Fibroblast of villous mesenchyme (primary cell): ENCODE measurements around the gene SH3RF3. TPM values are rescaled to one million over a fixed set of nuclear protein-coding genes. Genes with fewer than 3 reads are reported as not detected.

ENCODE experiments used
- DNase-seq: peaks from one replicate; pipeline ENCODE4 v3.0.0-alpha.2; 2010; ENCODE audit warnings: low read depth
- H3K4me3 ChIP-seq: 2 replicates; pipeline ENCODE4 v1.5.1; 2011; ENCODE audit warnings: low read depth, mild to moderate bottlenecking, low read length
- CTCF ChIP-seq: IDR thresholded peaks from 2 replicates; pipeline ENCODE4 v1.5.1; 2012; ENCODE audit warnings: low read depth, mild to moderate bottlenecking, low read length; ENCODE audit not compliant: insufficient read depth
- small RNA-seq: library from RNA; depleted of rRNA; stranded (forward); fragments of <200 nt; gene quantifications from one replicate; pipeline ENCODE3, GENCODE V24; 2012
- total RNA-seq: library from RNA; depleted of rRNA; stranded (reverse); fragments of >200 nt; gene quantifications from 2 replicates; pipeline ENCODE4 v1.2.3, GENCODE V29; 2012

SH3RF3 gene
- total RNA-seq, 1 donor, result 13.4 TPM

- H3K4me3 ChIP-seq, result no peak overlapping the region
- peak; percentile 67 for DNase-seq
- peak; percentile 98 for TF ChIP-seq CTCF
Measured at GRCh38 chr2:109545828-109546713, 417.1 kb downstream of the SH3RF3 start.

GRCh38 chr2:109547280-109547679 lies 418.3 kb downstream of the SH3RF3 start:
- no peak for DNase-seq
- TF ChIP-seq CTCF, result no peak
- no peak overlapping the region for H3K4me3 ChIP-seq

GRCh38 chr2:109549016-109549590 lies 420.1 kb downstream of the SH3RF3 start:
- H3K4me3 ChIP-seq, result no peak overlapping the region
- no peak for DNase-seq
- no peak for TF ChIP-seq CTCF

Small RNAs within 50 kb of the gene (small RNA-seq; reads per million reads assigned to genes)
- gene MIR4265 (not detected), gene MIR4266 (not detected), gene RF00017 (not detected), gene SNRPGP9 (not detected)

Other genes with a start within 250 kb of the SH3RF3 start
- not detected in 2 replicates for gene EDAR, start 140.0 kb upstream of the SH3RF3 start, total RNA-seq